Trophoblast cell (in vitro differentiated cells and primary cell): ENCODE data around the gene TRPM8.

Source experiments
- DNase-seq, 2 donors: peaks; one replicate each; pipeline ENCODE4 v3.0.0-alpha.2; 2016
- H2AFZ ChIP-seq: 2 replicates; pipeline ENCODE4 v1.6.1; 2013; ENCODE audit warnings: low read length, moderate library complexity, mild to moderate bottlenecking; ENCODE audit not compliant: insufficient read depth, poor library complexity
- H2AK5ac ChIP-seq: 2 replicates; pipeline ENCODE4 v1.6.1; 2013; ENCODE audit warnings: mild to moderate bottlenecking, low read length
- H2BK120ac ChIP-seq: 2 replicates; pipeline ENCODE4 v1.6.1; 2013; ENCODE audit warnings: low read length, mild to moderate bottlenecking, moderate library complexity; ENCODE audit not compliant: insufficient read depth, poor library complexity
- H2BK12ac ChIP-seq: 2 replicates; pipeline ENCODE4 v1.6.1; 2013; ENCODE audit warnings: mild to moderate bottlenecking, low read length, moderate library complexity
- H2BK5ac ChIP-seq: 2 replicates; pipeline ENCODE4 v1.6.1; 2013; ENCODE audit warnings: low read length, low read depth, moderate library complexity, mild to moderate bottlenecking; ENCODE audit not compliant: poor library complexity
- H3K14ac ChIP-seq: 2 replicates; pipeline ENCODE4 v1.6.1; 2013; ENCODE audit warnings: mild to moderate bottlenecking, low read length
- H3K18ac ChIP-seq: 2 replicates; pipeline ENCODE4 v1.6.1; 2013; ENCODE audit warnings: mild to moderate bottlenecking, low read length
- H3K23ac ChIP-seq: 2 replicates; pipeline ENCODE4 v1.6.1; 2013; ENCODE audit warnings: low read length
- H3K27ac ChIP-seq: 2 replicates; pipeline ENCODE4 v1.5.1; 2013; ENCODE audit warnings: low read depth, mild to moderate bottlenecking, inconsistent platforms, low read length, moderate library complexity
- H3K27me3 ChIP-seq: 2 replicates; pipeline ENCODE4 v1.6.1; 2013; ENCODE audit warnings: inconsistent platforms, mild to moderate bottlenecking, low read length, moderate library complexity; ENCODE audit not compliant: insufficient read depth
- H3K36me3 ChIP-seq, 2 experiments: 1 replicate in 1 of 2; 2 replicates in 1 of 2; pipeline ENCODE4 v1.6.1; 2013; ENCODE audit warnings: low read length in 2 of 2, mild to moderate bottlenecking in 2 of 2, moderate library complexity in 1 of 2; ENCODE audit not compliant: insufficient read depth in 2 of 2, control insufficient read depth in 1 of 2
- H3K4ac ChIP-seq: 2 replicates; pipeline ENCODE4 v1.6.1; 2013; ENCODE audit warnings: low read depth, mild to moderate bottlenecking, low read length, moderate library complexity
- H3K4me1 ChIP-seq, 2 experiments: 1 replicate in 1 of 2; 2 replicates in 1 of 2; pipeline ENCODE4 v1.6.1; 2013; ENCODE audit warnings: low read length in 2 of 2, mild to moderate bottlenecking in 2 of 2, moderate library complexity in 1 of 2; ENCODE audit not compliant: insufficient read depth in 2 of 2, control insufficient read depth in 1 of 2
- H3K4me2 ChIP-seq: 2 replicates; pipeline ENCODE4 v1.6.1; 2013; ENCODE audit warnings: inconsistent platforms, mild to moderate bottlenecking, low read length, moderate library complexity
- H3K4me3 ChIP-seq: 2 replicates; pipeline ENCODE4 v1.5.1; 2013; ENCODE audit warnings: mild to moderate bottlenecking, low read depth, low read length, inconsistent platforms
- H3K79me1 ChIP-seq: one replicate; pipeline ENCODE4 v1.6.1; 2013; ENCODE audit warnings: low read length
- H3K79me2 ChIP-seq: 2 replicates; pipeline ENCODE4 v1.6.1; 2013; ENCODE audit warnings: low read length, mild to moderate bottlenecking; ENCODE audit not compliant: control insufficient read depth, insufficient read depth, poor library complexity
- H3K9ac ChIP-seq: 2 replicates; pipeline ENCODE4 v1.6.1; 2013; ENCODE audit warnings: mild to moderate bottlenecking, low read length
- H3K9me3 ChIP-seq: 2 replicates; pipeline ENCODE4 v1.6.1; 2013; ENCODE audit warnings: low read depth, mild to moderate bottlenecking, control low read depth, inconsistent platforms, low read length; ENCODE audit not compliant: insufficient read depth
- H4K12ac ChIP-seq: 2 replicates; pipeline ENCODE4 v1.6.1; 2013; ENCODE audit warnings: low read depth, mild to moderate bottlenecking, low read length, moderate library complexity
- H4K8ac ChIP-seq: 2 replicates; pipeline ENCODE4 v1.6.1; 2013; ENCODE audit warnings: low read depth, mild to moderate bottlenecking, low read length, moderate library complexity
- H4K91ac ChIP-seq: one replicate; pipeline ENCODE4 v1.6.1; 2013; ENCODE audit warnings: low read depth, mild to moderate bottlenecking, low read length, moderate library complexity
- WGBS: extraction: QIAGEN DNeasy Blood & Tissue Kit; methylation state at CpG from one replicate; pipeline ENCODE4 v1.1.7; 2013; ENCODE audit warnings: missing lambda C conversion rate; ENCODE audit not compliant: insufficient read length, insufficient coverage; ENCODE audit errors: extremely low coverage; 5-methylcytosine and 5-hydroxymethylcytosine counted together

Gene TRPM8

DNA sequence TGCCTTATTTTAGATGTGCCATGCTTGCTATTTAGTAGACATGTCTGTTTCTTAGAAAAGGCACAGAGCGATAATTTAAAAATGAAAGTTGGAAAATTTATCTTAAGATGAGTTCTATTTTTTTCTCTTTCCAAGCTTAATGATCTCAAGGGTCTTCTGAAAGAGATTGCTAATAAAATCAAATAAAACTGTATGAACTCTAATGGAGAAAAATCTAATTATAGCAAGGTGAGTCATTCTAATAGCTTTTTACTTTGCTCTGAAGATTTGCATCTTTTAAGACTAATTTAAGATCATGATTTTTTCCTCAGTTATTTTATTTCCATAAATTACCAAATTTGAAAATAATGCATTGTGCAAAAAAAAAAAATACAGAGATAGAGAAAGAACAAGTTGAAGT lies 97.3 kb downstream of the TRPM8 start:
- Histone ChIP-seq H2BK120ac (no peak overlapping the region), H3K4ac (no peak overlapping the region)

DNA sequence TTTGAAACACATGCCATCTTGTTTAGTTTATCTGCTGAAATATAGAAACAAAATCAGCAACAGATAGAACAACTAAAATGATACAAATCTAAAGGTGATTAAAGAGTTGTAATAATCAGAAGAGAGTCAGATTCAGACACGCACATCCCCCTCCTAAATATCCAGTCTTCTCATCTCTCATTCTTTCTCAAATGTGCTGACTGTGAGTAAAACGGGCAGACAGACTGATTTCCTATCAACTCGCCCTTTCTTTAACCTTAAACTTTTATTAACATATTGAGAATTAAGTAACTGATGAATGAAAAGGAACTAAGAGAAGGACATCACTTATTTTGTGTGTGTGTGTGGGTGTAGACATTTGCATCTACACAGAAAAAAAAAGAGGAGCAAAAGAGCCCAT lies 98.7 kb downstream of the TRPM8 start:
- H4K91ac ChIP-seq: no peak overlapping the region
- H4K8ac ChIP-seq: no peak overlapping the region
- no CpG with 5 or more reads among the region's 3 CpGs for WGBS
- H2BK12ac ChIP-seq: no peak overlapping the region
- no peak overlapping the region for H3K18ac ChIP-seq
- H4K12ac ChIP-seq: no peak overlapping the region
- H3K79me2 ChIP-seq: no peaks in the 10 kb centered on the region
- H3K79me1 ChIP-seq: no peaks in the 10 kb centered on the region
- H3K4me2 ChIP-seq: no peak overlapping the region
- H2AFZ ChIP-seq: no peak overlapping the region
- no peak overlapping the region for H3K4me3 ChIP-seq
- H3K9me3 ChIP-seq: peaks cover 3% of the 10 kb centered on the region
- H3K4ac ChIP-seq: no peak overlapping the region
- H3K27me3 ChIP-seq: no peaks in the 10 kb centered on the region
- no peak overlapping the region for H3K9ac ChIP-seq
- no peak overlapping the region for H3K23ac ChIP-seq
- H2BK120ac ChIP-seq: no peak overlapping the region
- no peak overlapping the region for H2AK5ac ChIP-seq
- no peak overlapping the region for H2BK5ac ChIP-seq
- no peak overlapping the region for H3K27ac ChIP-seq
- no peaks in the 10 kb centered on the region for H3K36me3 ChIP-seq
- H3K4me1 ChIP-seq: no peaks in the 10 kb centered on the region
- no peak for DNase-seq
- H3K14ac ChIP-seq: no peak overlapping the region

More for the DNA sequence above, 97.3 kb downstream of the TRPM8 start:
- no CpG with 5 or more reads among the region's 1 CpG for WGBS
- H2BK5ac ChIP-seq: no peak overlapping the region
- no peak overlapping the region for H2AFZ ChIP-seq
- no peak overlapping the region for H4K91ac ChIP-seq
- H3K79me2 ChIP-seq: no peaks in the 10 kb centered on the region
- H3K18ac ChIP-seq: no peak overlapping the region
- no peak overlapping the region for H2BK12ac ChIP-seq
- no peaks in the 10 kb centered on the region for H3K9me3 ChIP-seq
- H3K14ac ChIP-seq: no peak overlapping the region
- H3K27me3 ChIP-seq: no peaks in the 10 kb centered on the region
- no peak overlapping the region for H3K9ac ChIP-seq
- no peak overlapping the region for H3K27ac ChIP-seq
- no peaks in the 10 kb centered on the region for H3K36me3 ChIP-seq
- H3K4me2 ChIP-seq: no peak overlapping the region
- H3K4me1 ChIP-seq: no peaks in the 10 kb centered on the region
- H3K4me3 ChIP-seq: no peak overlapping the region
- no peak for DNase-seq
- H4K12ac ChIP-seq: no peak overlapping the region
- no peak overlapping the region for H4K8ac ChIP-seq
- no peak overlapping the region for H3K23ac ChIP-seq
- H2AK5ac ChIP-seq: no peak overlapping the region
- H3K79me1 ChIP-seq: no peaks in the 10 kb centered on the region

DNA sequence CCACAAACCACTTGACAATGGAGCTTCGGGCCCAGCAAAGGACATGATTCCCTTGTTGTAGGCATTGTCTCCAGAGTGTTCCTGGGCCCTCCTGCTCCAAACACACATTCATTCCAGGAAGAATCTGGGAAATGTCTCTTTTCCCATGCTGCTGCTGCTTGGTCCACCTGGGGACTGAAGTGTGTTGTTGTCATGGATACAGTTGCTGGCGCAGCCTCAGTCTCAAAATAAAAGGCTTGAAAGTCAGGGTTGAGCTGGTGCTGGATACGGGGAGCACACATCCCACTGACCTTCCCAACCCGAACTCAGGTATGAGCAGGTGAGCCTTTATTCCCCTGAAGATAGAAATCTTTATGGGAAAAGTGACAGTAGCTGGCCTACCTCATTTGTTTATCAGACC lies 102.7 kb downstream of the TRPM8 start:
- no peaks in the 10 kb centered on the region for H3K36me3 ChIP-seq
- no peak overlapping the region for H2BK12ac ChIP-seq
- no peak overlapping the region for H2AFZ ChIP-seq
- no peak overlapping the region for H3K9ac ChIP-seq
- no CpG with 5 or more reads among the region's 4 CpGs for WGBS
- no peak overlapping the region for H3K14ac ChIP-seq
- no peak overlapping the region for H2AK5ac ChIP-seq
- no peak overlapping the region for H3K27ac ChIP-seq
- no peak overlapping the region for H3K4ac ChIP-seq
- H3K23ac ChIP-seq: no peak overlapping the region
- no peak overlapping the region for H4K8ac ChIP-seq
- no peaks in the 10 kb centered on the region for H3K79me1 ChIP-seq
- H2BK120ac ChIP-seq: no peak overlapping the region
- H3K4me2 ChIP-seq: no peak overlapping the region
- no peak overlapping the region for H2BK5ac ChIP-seq
- no peaks in the 10 kb centered on the region for H3K27me3 ChIP-seq
- H3K9me3 ChIP-seq: peaks cover 8% of the 10 kb centered on the region
- no peaks in the 10 kb centered on the region for H3K79me2 ChIP-seq
- no peaks in the 10 kb centered on the region for H3K4me1 ChIP-seq
- no peak overlapping the region for H4K91ac ChIP-seq
- H4K12ac ChIP-seq: no peak overlapping the region
- no peak overlapping the region for H3K18ac ChIP-seq
- no peak for DNase-seq
- no peak overlapping the region for H3K4me3 ChIP-seq

DNA sequence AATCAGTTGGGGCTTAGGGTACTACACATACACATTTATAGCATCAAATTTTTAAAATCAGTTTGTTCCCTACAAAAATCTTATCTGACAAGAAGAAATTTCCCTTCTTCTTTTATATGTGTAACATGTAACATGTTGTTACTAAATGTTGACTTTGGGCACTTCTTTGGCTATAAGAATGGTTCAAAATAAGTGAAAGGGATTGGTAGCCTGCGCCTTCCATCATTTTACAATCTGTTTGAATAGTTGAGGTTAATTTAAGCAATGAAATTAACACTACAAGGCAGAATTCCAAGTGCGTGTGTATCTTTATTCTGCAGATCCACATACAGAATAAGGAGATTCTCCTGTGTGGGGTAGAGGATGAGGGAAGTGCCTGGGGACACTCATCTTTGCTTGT lies 103.2 kb downstream of the TRPM8 start:
- no peak overlapping the region for H3K4me2 ChIP-seq
- no peak overlapping the region for H2BK120ac ChIP-seq
- no peaks in the 10 kb centered on the region for H3K79me1 ChIP-seq
- H3K23ac ChIP-seq: no peak overlapping the region
- no peak overlapping the region for H3K9ac ChIP-seq
- no peaks in the 10 kb centered on the region for H3K79me2 ChIP-seq
- no peak overlapping the region for H4K91ac ChIP-seq
- H3K14ac ChIP-seq: no peak overlapping the region
- H3K27me3 ChIP-seq: no peaks in the 10 kb centered on the region
- no peak overlapping the region for H3K27ac ChIP-seq
- no peak overlapping the region for H4K12ac ChIP-seq
- H2BK5ac ChIP-seq: no peak overlapping the region
- H4K8ac ChIP-seq: no peak overlapping the region
- H2BK12ac ChIP-seq: no peak overlapping the region
- WGBS: no CpG with 5 or more reads among the region's 2 CpGs
- no peak overlapping the region for H3K4ac ChIP-seq
- H3K18ac ChIP-seq: no peak overlapping the region
- H2AK5ac ChIP-seq: no peak overlapping the region
- no peak overlapping the region for H3K4me3 ChIP-seq
- no peak overlapping the region for H2AFZ ChIP-seq
- peaks cover 8% of the 10 kb centered on the region for H3K9me3 ChIP-seq
- no peaks in the 10 kb centered on the region for H3K36me3 ChIP-seq
- no peaks in the 10 kb centered on the region for H3K4me1 ChIP-seq
- DNase-seq: no peak
